Breast epithelium (tissue), 3 donors: ENCODE measurements around the gene ANO2.

Experiments used
- CTCF ChIP-seq, 3 donors: fragments of 450-650 bp; IDR thresholded peaks; one replicate each; pipeline ENCODE4 v1.5.1; 2016 to 2017; ENCODE audit warnings: antibody characterized with exemption in 3 of 3, mild to moderate bottlenecking in 3 of 3, moderate library complexity in 3 of 3
- POLR2A ChIP-seq: fragments of 450-650 bp; IDR thresholded peaks from one replicate; pipeline ENCODE4 v1.6.1; 2016; ENCODE audit warnings: antibody characterized with exemption, mild to moderate bottlenecking, moderate library complexity
- POLR2AphosphoS5 ChIP-seq, 3 donors: sonication (generic); formaldehyde crosslinking; IDR thresholded peaks; one replicate each; pipeline ENCODE4 v1.6.1; 2017; ENCODE audit warnings: antibody characterized with exemption in 3 of 3

DNA sequence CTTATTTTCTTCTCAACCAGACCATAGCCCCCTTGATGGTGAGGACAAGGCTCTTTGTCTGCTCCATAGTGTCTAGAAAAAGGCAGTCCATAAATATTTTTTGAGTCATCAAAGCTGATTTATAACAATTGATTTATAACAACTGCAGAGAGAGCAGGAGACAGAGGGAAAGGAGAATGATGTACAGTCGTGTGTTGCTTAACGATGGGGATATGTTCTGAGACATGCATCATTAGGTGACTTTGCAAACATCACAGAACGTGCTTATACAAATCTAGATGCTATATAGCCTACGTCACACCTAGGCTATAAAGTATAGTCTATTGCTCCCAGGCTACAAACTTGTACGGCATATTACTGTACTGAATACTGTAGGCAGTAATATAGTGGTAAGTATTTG, 369.8 kb downstream of the ANO2 start:
- TF ChIP-seq POLR2AphosphoS5 (IDR thresholded peaks at IDR 0.05) (no peak), CTCF (IDR thresholded peaks at IDR 0.05) (no peak), POLR2A (no peak)
